ENCODE measurements around the gene SLC39A1.

SLC39A1 gene

DNA sequence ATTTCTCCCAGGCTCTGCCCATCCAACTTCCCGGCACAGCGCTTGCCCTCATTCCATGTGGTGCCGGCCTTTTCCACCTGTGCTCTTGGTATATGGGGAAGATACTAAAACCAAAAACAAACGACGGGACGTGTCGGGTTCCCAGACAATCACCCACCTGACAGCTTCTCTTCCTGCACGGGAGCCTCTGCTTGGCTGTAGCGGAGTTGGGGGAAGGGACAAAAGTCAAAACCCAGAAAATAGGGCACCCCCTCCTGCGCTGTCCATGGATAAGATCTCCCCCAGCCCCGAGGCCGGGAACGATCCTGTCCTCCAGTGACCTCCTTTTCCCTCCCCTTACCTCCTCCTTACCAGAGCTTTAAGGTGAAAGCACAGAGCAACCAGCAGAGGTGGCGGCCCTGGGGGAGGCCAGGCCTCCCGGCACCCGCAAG lies 13.5 kb upstream of the SLC39A1 start:
- DNase-seq, result no peak

DNA sequence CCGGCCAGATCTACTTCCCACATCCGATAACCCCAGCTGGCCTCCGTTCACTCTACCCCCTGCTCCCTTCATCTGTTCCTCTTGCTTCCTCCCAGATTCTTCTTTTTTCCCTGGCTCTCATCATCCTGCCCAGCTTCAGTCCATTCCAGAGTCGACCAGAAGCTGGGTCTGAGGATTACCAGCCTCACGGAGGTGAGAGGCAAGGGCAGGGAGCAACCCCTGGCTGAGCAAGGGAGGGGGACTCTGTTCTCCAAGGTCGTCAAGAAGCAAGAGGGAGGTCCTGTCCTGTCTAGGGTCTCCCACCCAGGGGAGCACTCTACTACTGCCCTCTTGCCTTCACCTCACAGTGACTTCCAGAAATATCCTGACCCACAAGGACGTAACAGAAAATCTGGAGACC lies 10.2 kb upstream of the SLC39A1 start:
- DNase-seq, result no peak

DNA sequence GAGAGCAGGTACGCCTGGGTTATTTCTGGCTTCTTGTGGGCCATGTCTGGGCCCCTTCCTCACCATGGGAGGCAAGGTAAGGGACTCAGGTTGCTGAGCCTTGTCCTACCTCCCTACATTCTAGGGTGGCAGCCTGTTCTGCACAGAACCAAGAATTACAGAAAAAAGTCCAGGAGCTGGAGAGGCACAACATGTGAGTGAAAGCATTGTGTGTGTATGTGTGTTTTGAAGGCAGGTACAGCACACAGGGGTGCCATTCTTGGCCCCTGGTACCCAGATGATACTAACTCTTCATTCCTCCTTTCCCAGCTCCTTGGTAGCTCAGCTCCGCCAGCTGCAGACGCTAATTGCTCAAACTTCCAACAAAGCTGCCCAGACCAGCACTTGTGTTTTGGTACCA lies 9.7 kb upstream of the SLC39A1 start:
- DNase-seq, result no peak

DNA sequence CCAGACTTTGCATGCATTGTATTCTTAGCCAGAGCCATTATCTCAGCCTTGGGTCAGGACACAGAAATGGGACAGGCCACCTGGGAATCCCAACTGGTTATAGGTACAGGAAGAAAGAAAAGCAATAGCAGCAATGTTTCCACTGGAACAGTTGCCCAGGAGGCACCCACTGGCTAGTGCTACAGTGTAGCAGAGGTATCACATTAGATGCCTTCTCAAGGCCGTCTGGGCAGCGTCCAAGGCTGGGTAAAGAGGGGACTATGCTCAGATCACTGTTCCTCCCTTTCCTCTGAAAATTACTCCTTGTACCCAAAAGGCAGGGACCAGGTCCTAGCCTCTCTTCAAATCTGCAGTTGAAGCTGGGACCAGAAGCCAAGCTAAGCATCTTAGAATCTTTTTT lies 7.0 kb upstream of the SLC39A1 start:
- DNase-seq, result no peak

DNA sequence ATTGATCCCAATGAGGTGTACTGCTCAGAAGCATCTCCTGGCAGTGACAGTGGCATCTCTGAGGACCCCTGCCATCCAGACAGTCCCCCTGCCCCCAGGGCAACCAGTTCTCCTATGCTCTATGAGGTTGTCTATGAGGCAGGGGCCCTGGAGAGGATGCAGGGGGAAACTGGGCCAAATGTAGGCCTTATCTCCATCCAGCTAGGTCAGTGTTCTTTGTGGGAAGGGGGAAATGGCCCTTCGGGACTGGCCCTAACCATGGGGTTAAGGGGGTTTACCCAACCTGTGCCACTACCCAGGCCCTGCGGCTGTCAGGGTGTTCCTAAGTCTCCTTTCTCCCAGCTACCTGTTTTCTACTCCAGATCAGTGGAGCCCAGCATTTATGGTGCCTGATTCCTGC lies 5.6 kb upstream of the SLC39A1 start:
- no peak for DNase-seq

DNA sequence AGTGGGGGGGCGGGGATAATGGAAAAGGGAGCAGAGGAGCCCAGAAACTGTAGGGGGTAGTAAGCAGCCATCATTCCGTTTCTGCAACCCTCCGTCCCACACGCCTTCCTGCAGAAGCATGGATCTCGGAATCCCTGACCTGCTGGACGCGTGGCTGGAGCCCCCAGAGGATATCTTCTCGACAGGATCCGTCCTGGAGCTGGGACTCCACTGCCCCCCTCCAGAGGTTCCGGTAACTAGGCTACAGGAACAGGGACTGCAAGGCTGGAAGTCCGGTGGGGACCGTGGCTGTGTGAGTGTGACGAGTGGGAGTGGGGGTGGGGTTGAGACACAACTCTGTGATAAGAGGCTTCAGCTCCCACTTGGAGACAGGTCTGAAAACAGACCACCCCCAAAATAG lies 5.1 kb upstream of the SLC39A1 start:
- DNase-seq, result no peak

DNA sequence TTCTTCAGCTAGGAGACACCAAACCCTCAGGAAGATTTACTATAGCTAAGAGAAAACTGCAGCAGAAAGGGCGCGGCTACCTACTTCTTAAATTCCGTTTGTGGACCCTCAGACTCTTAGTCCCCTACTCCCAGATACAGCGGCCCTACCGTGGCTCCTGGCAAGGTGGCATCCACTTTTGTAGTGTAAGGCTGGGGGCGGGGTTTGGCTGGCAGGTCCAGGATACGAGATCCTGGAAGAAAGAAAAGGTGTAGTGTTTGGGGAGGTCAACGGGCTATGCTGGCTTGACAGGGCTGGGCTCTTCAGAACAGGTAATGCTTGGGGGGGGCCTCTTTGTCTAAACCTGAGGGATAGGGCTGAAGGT lies 4.6 kb upstream of the SLC39A1 start:
- no peak for DNase-seq

DNA sequence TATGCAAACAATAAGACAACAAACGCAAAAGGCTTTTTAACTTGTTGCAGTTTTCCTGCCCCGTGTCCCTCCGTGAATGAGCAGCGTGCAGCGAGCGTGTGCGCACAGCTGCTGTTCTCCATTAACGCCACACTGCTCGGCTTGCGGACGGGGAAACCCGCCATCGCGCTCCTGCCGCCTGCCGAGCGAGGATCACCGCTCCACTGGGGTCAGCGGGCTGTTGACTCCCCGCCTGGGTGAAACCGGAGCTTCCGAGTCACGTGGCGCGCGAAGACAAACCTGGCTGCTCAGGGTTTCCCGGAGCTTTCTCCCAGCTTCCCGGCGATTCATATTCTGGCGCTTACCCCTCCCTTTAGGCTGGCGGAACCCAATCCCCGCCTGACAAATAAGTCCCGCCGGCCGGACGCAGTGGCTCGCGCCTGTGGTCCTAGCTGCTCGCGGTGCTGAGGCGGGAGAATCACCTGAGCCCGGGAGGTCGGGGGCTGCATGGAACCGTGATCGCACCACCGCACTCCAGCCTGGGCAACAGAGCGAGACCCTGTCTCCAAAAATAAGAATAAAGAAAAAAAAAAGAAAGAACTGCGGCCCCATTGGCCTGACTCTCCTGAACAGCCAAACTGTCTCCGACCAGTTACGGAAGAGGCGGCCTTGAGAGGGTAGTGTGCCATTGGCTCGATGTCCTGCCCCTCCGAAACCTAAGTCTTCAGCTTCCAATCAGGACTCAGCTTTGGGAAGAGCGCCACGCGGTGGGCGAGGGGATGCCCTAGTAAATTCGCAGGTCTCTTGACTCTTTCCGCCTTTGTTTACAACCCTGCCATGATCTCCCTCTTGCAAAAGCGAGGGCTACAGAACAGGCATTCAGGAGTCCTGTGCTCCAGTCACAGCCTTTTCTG lies 4.0 kb upstream of the SLC39A1 start, which contains the start of gene CREB3L4:
Gene CREB3L4, plus strand, starts transcription at position 796 of the 893 bp plus-strand sequence. CDS start 624 bp downstream, outside the sequence.
- peak; percentile 72 for DNase-seq

DNA sequence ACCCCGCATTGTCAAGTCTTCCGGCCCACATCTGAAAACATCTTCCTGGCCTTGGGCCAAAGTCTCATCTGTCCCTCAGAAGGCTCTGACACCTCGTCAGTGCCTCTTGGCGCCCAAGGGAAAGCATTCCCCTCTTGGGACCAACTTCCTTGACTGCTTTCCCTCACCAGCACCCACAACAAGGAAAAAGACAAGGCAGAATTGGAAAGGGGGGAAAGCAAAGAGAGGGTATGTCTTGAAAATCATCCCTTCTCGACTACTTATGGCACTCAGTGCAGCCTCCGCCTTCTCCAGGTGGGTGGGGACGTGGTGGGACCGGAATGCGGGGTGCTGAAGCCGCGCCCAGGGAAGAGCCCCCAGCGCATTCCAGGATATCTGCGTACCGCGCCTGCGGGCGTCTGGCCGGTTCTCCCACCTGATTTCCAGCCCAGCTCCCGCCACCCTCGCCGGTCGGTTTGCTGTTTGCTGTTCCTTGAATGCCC lies 554 bp upstream of the SLC39A1 start:
- no peak for DNase-seq

DNA sequence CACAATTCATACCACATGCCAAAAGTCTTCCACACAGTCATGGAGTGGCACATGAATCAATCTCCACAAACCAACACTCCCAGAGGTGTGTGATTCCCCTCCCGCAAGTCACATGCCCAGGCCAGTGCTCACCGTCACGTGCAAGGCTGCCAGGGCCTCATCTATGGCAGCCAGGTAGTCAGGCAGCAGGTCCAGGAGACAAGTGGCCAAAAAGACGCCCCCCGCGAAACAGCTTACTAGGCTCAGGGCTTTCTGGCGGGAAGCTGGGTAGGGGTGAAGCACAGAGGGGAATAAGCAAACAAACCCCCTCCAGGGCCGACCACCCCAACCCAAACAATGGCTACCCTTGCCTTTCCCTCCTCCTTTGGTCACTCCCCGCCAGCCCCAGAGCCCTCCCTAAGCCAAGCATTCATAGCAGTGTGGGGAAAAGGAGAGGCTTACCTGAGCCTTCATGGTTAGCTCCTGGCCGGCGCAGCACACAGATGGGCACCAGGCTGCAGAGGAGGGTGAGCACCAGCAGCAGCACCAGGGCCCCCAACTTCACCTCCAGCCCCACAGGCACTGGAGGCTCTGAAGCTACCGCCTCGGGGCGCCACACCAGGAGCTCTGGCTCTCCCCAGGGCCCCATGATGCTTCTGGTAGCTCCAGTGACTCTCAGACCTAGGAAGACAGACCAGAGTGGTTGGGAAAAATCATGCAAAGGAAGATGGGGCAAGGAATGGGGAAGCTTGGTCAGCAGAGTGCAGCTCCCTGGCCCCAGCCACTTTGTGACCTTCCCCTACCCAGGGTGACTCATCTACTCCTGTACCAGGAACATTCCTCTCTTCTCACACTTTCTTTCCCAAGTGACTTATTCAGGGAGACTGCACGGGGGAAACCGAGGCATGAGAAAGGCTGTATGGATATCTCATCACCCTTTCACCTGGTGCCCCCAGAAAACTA lies 978 bp downstream of the SLC39A1 start:
- DNase-seq, result no peak

DNA sequence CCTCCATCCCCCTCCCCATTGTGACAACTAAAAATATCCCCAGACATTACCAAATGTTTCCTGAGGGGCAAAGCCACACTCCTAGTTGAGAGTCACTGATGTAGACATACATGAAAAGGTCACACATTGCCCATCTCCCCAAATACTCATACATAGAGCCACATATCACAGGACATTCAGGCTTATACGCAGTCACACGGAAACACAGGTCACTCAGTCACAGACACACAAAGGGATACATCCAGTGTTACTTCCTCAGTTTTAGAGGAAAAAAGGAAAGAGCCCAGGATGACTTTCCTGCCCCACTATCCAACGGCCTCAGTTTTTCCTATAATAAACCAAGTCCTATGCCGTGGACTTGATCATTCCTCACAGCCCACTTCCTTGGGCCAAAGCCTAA lies 1.9 kb downstream of the SLC39A1 start:
- DNase-seq, result no peak

DNA sequence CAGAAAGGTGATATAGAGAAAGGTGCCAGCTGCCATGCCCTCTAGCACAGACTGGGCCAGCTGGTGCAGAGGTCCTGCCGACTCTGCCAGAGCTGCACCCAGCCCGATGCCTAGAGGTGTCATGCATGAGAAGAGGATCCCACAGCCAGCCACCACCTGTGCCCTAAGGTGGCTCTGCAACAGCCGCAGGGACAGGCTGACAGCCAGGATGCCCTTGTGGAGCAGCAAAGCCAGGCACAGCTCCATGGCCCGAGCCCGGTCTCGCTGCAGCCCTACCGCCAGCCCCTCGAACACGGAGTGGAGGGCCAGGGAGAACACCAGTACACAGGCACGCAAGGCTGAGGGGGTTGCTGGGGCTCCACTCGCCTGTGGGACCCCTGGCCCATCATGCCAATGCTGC lies 3.1 kb downstream of the SLC39A1 start:
- DNase-seq, result no peak

DNA sequence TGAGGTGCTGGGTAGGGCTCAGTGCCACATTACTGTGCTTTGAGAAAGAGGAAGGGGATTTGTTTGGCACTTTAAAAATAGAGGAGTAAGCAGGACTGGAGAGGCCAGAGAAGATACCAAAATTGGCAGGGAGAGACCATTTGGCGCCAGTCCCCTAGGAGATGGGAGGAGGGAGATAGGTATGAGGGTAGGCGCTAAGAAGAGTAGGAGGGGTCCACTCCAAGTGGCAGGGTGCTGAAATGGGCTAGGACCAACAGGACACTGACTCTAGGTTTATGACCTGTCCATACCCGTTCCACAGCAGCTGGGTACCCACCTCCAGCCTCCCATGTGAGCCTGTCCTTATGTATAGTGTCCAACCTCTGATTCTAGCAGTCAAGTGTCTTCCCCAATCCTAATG lies 3.9 kb downstream of the SLC39A1 start:
- DNase-seq, result no peak

DNA sequence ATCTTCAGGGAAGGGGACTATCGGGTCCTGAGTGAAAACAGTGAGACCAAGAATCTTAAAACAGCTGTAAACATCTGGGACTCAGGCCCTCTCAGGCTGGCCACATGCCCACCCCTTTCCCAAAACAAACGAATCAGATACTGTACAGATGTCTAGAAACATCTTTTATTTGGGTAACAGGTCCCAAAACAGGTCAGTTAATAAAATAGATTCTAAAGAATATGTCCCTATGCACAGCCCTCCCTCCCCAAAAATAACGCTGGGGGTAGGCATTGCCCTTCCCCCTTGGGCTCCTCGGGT lies 4.4 kb downstream of the SLC39A1 start:
- no peak for DNase-seq

DNA sequence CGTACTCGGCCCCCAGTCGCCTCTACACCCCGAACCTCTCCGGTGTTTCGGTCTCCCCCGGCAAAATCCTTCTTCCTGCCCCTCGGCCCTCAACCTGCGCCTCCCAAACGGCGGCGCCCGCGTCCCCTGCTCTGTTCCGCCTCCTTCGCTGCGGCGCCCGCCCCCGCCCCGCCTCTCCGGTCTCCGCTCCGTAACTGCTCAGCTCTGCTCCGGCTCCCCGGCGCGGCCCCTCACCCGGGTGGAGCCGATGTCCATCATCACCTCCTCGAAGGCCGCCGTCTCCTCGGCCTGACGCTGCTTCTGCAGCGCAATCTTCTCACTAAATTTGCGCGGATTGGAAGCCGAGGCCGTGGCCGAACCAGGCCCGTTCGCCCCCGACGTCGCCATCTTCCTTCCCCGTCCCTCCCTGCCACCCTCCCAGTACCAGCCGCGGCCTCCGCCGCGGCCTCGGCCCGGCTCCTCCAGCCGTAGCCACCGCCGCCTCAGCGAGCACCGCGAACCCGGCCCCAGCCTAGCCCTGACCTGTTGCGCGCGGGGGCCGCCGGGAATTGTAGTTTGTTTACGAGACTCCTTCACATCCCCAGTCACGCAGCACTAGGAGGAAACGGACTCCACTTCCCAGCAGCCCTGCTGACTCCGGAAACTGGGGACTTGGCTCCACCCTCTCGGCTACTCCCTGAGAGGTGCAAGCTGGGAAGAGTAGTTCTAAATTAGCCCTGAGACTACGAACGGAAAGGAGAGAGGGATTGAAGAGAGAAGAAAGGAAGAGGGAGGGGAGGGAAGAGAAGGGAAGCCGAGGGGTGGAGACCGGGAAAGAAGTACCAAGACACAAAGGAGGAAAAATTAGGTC lies 5.0 kb downstream of the SLC39A1 start, which contains the start of gene CRTC2:
Gene CRTC2, minus strand, starts transcription at position 502 of the 850 bp plus-strand sequence. Its CDS starts 115 bp downstream, at position 387.
- peak; percentile 95 for DNase-seq

DNA sequence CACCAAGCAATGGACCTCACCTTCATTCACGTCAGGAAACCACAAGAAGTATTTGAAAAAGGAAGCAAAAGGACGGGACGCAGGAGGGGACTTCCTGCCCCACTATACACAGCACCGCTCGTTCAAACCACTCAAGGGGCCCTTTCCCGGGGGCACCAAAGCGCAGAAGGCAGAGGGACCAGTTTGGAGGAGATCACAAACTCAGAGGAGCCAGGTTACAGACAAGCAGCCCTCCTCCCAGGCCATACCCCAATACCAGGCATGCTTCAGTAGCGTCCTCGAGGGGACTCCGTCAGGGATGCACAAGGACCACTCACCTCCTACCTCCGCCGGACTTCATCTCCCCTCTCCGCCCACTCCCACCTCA lies 5.6 kb downstream of the SLC39A1 start:
- no peak for DNase-seq

DNA sequence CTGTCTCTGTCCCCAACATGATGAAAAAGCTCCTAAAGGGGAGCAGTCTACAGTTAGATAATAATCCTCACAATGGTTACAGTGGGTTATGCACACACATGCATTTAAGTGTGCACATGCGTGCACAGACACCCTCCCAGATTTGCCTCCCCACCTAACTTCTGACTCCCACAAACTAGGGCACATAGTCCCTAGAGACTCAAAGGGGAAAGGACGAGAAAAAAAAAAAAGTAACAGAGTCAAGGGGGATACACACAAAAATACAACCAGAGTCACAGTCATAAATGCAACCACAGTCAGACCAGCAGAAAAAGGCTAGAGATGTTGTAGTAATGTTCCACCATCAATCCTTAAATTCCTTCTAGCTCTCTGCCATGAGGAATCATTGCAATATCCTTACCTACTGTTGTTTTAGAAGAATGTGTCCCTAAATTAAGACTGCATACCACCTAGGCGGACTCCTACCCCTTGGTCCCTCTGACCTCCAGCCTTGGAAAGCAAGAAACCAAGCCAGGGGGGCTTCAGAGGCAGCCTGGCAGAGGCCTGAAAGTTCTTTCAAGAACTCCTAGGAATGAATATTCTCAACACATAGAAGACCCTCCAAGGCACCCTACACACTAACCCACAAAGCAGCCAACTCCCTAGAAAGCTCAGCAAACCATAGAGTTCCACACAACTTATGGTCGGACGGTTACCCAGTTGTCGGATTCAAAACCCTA lies 6.2 kb downstream of the SLC39A1 start:
- DNase-seq, result no peak

DNA sequence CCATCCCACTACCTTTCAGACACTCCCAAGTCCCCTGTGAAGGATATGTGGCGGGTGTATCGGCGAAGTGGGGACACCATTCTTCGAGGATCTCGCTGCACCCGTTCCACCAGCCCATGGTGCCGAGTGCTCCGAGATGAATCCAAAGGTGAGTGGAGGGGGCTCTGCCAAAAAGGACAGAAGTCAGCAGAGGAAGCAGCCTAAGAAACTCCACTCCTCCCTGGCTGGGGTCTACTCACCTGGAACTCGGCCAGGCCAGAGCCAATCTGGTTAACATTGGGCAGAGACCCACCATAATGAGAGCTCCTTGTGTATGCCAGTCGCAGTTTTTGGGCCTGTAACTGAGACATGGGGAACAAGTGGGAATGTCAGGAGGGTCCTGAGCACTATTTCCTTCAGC lies 8.5 kb downstream of the SLC39A1 start:
- DNase-seq, result no peak

DNA sequence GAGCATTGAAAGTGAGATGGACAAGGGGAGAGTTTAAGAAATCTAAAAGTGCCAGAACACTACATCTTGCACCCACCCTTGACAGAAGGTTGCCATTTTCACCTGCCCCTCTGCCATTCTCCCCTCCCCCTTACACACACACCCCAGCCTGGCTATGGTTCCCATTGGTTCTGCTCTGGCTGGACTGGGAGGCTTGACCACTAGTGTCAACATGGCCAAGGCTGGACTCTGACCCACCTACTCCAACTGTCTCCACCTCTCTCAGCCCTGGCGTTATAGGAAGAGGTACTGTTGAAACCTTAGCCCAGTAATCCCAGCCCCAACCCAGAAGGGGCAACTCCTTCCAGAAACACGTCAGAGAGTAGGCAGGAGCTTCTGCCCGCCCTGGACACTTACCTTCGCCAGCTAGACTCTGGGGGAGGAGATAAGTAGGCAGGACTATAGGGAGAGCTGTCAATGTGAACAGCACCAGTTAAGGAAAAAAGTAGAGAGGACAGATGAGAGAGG lies 9.4 kb downstream of the SLC39A1 start:
- DNase-seq, result no peak

DNA sequence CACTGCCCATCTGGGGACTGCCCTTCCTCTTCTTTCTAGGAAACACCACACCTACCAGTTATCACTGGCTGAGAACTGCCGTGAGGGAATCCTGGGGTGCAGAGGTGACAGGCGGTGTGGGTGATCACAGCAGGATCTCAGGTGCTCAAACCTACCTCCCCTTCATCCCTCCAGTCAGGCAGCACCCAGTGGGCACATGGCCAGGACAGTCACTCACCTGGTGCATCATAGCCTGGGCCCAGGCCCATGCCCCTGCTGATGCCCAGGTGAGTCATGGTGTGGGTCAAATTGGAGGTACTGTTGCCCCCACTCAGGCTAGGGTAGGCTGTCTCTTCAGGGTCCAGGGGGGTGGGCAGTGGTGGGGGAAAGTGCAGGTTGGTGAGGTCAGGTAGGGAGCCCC lies 11.5 kb downstream of the SLC39A1 start:
- DNase-seq, result no peak

DNA sequence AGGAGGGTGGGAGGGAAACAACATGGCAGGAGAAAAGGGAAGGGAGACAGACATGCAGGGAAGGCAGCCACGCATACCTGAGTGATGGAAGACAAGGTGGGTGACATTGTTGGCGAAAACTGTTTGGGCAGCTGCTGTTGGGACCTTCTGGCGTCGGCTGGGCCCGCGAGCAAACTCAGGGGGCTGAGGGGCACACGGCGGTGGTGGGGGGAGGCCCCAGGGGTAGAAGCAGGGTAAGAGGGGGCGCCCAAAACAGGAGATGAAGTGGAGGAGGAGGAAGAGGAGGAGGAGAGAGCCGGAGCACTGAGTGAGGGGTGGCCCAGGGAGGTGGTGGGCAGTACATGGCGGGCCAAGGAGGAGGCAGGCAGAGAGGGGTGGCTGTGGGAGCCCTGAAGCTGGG lies 12.2 kb downstream of the SLC39A1 start:
- DNase-seq, result no peak

Measured in stimulated activated CD4-positive, alpha-beta T cell treated with anti-CD3 and anti-CD28 coated beads, Interleukin-12 subunit alpha, Interleukin-12 subunit beta, amount 100 ng/mL, for 4 hours (primary cell).